HG03066 (cell line): Measurements from ENCODE around the gene CRYM.
"Not testable (repeated sequence)": the region's sequence is repeated elsewhere in the genome, so short reads cannot be mapped to it uniquely, and the experiment has no call there.

Source experiments
- ATAC-seq: cut with Tn5 transposase; IDR thresholded peaks from one replicate; pipeline ENCODE4 v1.9.1; 2021; ENCODE audit warnings: low read depth; ENCODE audit not compliant: unreplicated experiment

Gene CRYM

DNA sequence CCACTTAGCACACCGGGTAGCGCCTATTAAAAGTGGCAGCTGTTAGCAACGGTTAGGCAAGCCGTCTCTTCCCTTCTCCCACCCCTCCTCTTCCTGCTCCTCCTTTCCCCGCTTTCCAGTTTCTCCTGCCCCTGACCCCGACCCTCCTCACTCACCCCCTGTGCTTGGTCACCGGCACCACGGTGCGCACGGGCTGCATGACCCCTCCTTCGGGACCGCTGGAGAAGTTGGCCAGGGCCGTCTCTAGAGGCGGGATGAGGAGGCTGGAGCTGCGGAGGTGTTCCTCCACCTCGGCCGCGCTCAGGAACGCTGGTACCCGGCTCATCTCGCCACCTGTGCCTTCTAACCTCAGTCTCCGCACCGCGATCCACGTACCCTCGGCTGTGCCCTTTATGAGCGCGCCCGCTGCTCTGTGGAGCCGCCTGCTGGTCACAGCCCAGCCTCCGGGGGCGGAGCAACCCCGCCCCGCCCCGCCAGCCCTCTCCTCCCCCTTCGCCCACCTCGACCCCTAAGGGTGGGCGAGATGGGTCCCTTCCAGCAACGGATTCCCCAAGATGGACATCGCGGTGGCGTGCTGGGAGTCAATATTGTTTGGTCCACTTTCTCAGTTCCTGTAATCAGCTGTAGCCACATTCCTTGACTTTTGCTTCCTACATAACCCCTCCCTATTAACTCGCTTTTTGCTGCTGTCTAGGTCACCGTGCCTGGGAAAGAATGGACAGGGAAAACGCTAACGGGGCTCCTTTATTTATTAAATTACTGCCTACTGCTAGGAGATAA is at the start of gene CRYM:
Gene CRYM, minus strand, starts transcription at position 364 of the 780 bp plus-strand sequence. Its CDS starts 39 bp downstream, at position 325.
- ATAC-seq, result no peak

DNA sequence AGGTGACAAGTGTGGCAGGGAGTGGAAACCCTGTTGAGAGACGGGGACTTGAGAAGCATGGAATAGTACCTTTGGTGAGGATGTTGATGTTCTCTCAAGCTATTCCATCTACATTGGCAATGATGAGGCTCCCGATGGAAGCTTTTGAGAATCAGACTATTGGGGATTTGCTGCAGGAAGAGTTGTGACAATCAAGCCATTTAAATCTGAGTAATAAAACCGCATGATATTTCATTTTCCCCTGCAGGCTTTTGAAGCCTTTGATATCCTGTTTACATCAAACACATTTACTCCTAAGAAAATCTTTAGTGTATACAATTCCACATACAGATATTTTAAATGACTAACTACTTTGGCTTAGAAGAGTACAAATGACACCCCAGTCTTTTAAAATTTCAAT is 49.0 kb upstream of the CRYM start:
- no peak for ATAC-seq

DNA sequence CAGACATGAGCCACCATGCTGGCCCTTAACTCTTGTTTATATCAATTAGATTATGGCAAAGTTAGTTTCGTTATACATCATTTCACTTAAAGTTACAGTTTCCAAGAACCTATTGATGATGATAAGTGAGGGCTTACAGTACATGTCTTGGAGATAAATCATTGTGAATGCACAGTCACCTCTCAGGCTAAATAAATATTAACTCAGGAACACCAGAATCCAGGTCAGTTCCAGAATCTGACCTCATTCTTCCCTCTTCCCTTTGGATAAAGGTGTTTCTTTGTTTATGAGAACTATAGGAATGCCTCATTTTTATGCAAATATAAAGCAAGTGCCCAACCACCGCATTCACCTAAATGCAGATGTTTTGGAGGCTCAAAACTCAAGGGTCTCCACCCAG is 48.4 kb upstream of the CRYM start:
- ATAC-seq, result no peak

DNA sequence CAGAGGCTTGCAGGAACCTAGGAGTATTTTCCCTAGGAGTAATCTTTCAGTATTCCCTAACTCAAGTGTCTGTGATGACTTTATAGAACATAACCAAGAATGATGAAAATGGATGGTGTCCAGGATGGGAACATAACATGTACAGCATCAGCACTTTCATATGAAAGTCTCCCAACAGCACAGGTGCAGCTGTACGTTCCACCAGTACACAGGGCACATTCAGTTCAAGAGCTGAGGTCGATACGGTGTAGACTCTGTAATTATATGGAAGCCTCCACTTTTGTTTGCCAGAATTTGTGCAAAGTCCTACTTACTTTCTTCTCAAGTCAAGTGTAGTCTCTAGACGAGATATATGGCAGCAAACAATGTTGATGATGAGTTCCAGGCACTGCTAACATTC is 46.2 kb upstream of the CRYM start:
- ATAC-seq, result no peak

DNA sequence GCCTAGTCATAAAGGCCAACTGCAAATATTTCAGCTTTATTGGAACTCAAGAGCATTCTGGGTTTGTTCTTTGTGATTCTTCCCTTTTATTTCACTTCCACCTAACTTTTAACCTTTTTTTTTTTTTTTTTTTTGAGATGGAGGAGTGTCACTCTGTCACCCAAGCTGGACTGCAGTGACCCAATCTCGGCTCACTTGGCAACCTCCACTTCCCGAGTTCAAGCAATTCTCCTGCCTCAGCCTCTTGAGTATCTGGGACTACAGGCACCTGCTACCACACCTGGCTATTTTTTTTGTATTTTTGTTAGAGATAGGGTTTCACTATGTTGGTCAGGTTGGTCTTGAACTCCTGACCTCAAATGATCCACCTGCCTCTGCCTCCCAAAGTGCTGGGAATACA is 44.2 kb upstream of the CRYM start:
- ATAC-seq, result not testable (repeated sequence)

DNA sequence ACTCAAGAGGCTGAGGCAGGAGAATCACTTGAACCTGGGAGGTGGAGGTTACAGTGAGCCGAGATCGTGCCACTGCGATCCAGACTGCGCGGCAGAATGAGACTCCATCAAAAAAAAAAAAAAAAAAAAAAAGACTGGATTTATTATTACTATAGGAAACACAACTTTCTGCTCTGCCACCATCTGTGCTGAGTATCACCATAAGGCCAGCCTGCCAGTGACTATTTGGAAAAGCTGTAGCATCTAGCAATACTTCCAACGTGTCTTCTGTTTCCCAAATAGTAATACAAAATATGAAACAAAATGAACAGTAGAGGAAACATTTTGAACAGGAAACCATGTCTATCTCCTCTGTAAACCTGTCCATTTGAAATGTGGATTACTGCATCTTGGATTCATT is 43.6 kb upstream of the CRYM start:
- no peak for ATAC-seq

DNA sequence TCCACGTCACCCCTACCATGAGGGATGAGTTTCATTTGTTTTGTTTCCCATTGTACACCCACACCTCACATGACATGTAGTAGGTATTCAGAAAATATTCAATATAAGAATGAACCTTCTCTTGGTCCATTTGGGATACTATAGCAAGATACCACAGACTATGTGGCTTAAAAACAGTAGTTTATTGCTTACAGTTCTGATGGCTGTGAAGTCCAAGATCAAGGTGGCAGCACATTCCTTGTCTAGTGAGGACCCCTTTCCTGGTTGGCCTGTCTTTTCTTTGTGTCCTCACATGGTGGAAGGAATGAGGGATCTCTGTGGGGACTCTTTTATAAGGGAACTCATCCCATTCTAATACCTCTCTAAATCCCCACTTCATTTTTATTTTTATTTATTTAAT is 36.2 kb upstream of the CRYM start:
- no peak for ATAC-seq

DNA sequence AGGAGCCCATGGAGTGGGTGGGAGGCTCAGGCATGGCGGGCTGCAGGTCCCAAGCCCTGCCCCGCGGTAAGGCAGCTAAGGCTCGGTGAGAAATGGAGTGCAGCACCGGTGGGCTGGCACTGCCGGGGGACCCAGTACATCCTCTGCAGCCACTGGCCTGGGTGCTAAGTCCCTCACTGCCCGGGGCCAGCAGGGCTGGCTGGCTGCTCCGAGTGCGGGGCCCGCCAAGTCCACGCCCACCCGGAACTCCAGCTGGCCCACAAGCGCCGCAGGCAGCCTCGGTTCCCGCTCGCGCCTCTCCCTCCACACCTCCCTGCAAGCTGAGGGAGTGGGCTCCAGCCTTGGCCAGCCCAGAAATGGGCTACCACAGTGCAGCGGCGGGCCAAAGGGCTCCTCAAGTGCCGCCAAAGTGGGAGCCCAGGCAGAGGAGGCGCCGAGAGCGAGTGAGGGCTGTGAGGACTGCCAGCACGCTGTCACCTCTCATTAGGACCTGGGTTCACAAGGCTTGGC is 34.8 kb upstream of the CRYM start:
- not testable (repeated sequence) for ATAC-seq

DNA sequence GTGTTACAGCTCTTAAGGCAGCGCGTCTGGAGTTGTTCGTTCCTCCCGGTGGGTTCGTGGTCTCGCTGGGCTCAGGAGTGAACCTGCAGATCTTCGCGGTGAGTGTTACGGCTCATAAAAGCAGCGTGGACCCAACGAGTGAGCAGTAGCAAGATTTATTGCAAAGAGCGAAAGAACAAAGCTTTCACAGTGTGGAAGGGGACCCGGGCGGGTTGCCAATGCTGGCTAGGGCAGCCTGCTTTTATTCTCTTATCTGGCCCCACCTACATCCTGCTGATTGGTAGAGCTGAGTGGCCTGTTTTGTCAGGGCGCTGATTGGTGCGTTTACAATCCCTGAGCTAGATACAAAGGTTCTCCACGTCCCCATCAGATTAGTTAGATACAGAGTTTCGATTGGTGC is 34.0 kb upstream of the CRYM start:
- ATAC-seq, result not testable (repeated sequence)

DNA sequence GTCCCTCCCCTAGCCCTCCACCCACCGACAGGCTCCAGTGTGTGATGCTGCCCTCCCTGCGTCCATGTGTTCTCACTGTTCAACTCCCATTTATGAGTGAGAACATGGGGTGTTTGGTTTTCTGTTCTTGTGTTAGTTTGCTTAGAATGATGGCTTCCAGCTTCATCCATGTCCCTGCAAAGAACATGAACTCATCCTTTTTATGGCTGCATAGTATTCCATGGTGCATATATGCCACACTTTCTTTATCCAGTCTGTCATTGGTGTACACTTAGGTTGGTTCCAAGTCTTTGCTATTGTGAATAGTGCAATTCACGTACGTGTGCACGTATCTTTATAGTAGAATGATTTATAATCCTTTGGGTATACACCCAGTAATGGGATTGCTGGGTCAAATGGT is 28.6 kb upstream of the CRYM start:
- not testable (repeated sequence) for ATAC-seq

DNA sequence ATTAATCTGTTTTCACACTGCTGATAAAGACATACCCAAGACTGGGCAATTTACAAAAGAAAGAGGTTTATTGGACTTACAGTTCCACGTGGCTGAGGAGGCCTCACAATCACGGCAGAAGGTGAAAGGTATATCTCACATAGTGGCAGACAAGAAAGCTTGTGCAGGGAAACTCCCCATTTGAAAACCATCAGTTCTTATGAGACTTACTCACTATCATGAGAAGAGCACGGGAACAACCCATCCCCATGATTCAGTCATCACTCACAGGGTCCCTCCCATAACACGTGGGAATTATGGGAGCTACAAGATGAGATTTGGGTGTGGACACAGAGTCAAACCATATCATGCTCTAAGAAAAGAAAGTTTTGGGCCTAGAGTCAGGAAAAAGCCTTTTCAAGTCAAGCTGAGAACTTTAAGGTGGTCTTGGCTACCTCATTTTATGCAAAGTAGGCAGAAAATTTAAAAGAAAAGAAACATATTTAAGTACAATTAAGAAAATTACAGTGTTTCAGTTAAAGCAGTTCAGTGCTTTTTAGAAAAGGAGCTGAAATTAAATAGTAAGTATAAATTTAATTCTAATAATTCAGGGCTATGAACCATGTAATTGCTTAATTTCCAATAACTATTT is 24.9 kb upstream of the CRYM start:
- ATAC-seq, result no peak

DNA sequence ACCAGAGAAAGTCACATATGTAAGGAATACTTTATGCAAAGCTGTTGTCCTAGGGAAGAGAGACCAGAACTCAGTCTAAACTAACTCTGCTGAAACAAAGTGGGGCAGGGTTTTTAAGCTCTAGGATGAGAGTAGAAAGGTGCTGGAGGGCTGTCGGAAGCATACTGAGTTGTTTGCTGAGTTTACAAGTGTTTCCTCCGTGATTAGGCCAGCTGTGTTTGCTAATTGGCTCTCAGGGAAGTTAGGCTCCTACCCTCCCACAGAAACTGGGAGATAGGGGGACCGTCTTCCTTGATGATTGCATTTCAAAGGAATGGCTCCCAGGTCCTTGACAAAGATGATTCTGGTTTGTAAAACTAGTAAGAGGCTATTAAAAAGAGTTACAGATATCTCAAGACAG is 24.4 kb upstream of the CRYM start:
- ATAC-seq, result no peak

DNA sequence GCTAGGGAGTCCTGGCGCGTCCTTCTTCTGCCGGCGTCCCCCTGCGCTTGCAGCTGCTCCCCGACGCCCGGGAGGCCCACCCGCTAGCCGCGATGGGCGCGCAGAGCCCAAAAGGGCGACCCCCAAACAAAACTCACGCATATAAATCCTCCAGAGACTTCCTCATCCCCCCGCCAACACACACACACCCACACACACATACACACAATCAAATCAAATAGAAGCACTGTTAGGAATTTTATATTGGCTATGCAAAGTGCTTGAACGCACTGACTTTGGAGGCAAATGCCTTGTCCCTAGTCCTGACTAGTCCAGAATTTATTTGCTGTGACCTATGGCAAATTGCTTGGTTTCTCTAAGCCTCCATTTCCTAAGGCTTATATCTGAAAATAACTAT is 23.8 kb upstream of the CRYM start:
- ATAC-seq, result no peak

DNA sequence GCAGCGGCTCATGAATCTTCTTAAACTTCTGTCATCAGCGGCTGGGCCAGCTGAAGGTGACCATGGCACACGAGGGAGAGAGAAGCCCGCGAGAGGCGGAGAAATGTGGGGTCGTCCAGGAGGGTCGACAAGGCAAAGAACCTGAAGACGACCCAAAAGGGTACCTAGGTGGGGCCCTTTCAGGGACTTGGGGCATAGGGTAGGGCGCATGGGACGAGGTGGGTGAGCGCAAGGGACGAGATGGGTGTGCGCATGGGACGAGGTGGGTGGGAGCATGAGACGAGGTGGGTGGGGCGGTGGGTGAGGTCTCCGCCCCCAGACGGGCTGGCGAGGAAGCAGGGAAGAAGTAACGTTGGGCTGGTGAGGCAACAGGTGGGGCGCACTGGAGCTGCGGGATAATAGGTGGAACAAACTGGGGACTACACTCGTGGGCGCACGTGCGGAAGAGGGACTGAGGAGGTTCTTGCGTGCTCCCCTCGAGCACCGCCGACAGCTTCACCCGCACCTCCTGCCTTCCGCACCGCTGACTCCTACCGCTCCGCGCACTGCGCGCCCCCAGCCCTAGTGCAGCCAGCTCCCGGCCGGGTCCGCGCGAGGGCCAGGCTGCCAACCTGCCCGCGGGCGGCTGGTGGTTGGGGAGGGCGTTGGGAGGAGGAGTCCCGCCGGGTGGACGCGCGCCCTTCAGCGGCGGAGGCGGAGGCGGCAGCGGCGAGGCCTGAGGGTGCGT is 23.2 kb upstream of the CRYM start:
- ATAC-seq, result peak; percentile 60

DNA sequence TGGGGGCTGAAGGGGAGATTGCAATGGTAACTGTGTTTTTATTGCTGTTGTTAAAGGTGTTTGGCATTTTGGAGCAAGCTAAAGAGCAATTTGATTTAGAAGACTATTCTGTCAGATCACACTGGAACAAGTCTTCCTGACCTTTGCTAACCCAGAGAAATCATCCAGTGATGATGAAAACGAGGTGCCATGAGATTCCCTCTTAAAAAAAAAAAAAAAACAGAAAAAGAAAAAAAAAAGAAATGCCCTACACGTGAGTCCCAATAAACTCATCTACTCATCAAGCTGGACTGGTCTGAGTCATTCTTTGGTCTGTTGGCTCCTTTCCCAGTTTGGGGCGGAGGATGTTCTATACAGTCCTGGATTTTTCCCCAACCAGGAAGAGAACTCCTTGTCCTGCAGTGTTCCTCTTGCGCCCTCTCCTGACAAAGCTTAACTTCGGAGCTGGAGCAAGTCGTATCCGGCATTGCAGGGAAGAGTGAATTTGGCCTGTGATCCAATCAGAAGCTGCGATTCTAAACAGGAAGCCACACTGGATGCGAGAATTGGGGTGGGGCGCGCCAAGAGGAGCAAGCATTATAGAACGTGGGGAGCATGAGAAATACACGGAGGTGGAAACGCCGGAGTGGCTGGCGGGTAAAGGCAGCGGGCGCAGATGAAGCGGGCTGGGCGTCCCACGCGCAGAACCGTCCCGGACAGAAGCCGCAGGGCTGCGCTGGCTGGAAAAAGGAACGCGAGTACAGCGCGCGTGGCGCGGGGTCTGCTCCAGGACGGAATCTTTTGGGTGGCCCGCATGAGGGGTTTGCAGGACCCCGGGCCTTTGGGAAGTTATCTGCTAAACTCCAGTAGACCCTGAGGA is 22.4 kb upstream of the CRYM start:
- peak; percentile 63 for ATAC-seq

DNA sequence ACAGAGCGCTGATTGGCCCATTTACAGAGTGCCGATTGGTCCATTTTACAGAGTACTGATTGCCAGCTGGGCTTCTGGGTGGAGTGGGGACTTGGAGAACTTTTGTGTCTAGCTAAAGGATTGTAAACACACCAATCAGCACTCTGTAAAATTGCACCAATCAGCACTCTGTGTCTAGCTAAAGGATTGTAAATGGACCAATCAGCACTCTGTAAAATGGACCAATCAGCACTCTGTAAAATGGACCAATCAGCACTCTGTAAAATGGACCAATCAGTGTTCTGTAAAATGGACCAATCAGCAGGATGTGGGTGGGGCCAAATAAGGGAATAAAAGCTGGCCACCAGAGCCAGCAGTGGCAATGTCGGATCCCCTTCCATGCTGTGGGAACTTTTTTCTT is 11.7 kb upstream of the CRYM start:
- not testable (repeated sequence) for ATAC-seq

DNA sequence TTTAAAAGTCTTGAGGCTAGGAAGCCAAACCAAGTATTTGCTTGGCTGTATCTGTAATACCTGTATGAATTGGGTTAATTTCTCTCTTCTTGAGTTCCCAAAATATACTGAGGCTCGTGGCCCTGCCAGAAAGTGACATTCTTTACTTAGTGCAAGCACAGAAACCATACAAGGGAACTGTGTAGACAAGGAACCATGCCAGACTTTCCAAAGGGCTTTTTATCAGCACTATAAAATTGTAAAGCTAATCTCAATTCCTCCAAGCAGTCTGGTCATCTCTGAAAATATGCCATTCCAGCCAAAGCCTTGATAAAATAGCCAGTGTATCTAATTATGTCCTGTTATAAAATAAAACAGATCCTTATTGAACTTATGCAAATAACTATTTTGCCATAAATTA is 7.2 kb upstream of the CRYM start:
- no peak for ATAC-seq

DNA sequence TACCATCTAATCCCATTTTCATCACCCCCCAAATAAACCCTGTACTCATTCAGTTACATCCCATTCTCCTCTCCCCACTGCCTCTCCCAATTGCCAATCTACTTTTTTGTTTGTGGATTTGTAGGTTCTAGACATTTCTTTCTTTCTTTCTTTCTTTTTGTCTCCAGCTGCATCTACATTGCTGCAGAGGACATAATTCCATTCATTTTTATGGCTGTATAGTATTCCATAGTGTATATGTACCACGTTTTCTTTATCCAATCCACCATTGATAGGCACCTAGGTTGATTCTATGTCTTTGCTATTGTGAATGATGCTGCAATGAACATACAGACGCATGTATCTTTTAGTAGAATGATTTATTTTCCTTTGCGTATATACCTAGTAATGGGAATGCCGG is 6.3 kb upstream of the CRYM start:
- ATAC-seq, result no peak

DNA sequence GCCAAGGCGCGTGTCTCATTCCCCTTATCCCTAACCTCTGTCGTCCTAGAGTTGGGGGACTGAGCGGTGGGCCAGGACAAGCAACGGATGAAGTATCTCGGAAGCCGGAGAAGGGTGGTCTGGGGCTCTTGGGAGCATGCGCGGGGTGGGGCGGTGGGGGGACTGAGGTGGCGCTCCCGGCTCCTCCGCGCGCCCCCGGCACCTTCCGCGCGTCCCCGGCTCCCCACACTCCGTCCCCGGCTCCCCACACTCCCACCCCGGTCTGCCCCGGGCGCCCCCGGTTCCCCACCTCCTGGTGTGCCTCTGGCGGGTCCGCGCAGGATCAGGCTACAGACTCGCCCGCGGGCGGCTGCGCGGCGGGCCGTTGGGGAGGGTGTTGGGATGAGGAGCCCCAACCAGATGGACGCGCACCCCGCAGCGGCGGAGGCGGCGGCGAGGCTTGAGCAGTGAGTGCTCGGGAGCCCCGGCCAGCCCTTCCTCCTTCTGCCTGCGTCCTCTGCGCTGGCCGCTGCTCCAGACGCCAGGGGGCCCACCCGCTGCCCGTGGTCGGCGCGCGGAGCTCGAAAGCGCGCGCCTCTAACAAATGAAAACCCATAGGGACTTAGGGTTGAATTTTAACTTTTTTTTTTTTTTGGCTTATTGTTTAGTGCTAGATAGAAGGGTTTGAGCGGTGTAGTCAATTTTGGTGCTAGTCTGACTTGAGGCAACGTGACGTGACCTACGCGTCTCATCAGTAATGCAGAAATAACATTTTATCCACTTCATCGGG is 5.6 kb upstream of the CRYM start:
- no peak for ATAC-seq
